Neuronal stem cell (in vitro differentiated cells): ENCODE data around the gene CUBN.

Experiments
- DNase-seq: peaks from one replicate; pipeline ENCODE4 v3.0.0-alpha.2; 2013; ENCODE audit warnings: low spot score
- H2AFZ ChIP-seq: one replicate; pipeline ENCODE4 v1.6.1; 2013; ENCODE audit warnings: mild to moderate bottlenecking, low read length, inconsistent platforms
- H2AK5ac ChIP-seq: 2 replicates; pipeline ENCODE4 v1.6.1; 2013; ENCODE audit warnings: low read depth, mild to moderate bottlenecking, inconsistent platforms, low read length, moderate library complexity, mixed read lengths
- H2BK120ac ChIP-seq: 2 replicates; pipeline ENCODE4 v1.6.1; 2013; ENCODE audit warnings: low read depth, mild to moderate bottlenecking, inconsistent platforms, low read length, moderate library complexity, mixed read lengths
- H2BK12ac ChIP-seq: one replicate; pipeline ENCODE4 v1.6.1; 2013; ENCODE audit warnings: low read length, inconsistent platforms
- H2BK15ac ChIP-seq: 2 replicates; pipeline ENCODE4 v1.6.1; 2013; ENCODE audit warnings: mild to moderate bottlenecking, low read length, inconsistent platforms, mixed read lengths
- H2BK5ac ChIP-seq: one replicate; pipeline ENCODE4 v1.6.1; 2013; ENCODE audit warnings: inconsistent platforms, mild to moderate bottlenecking, low read length, moderate library complexity
- H3K14ac ChIP-seq: one replicate; pipeline ENCODE4 v1.6.1; 2013; ENCODE audit warnings: low read length, inconsistent platforms
- H3K18ac ChIP-seq: 2 replicates; pipeline ENCODE4 v1.6.1; 2013; ENCODE audit warnings: low read length, inconsistent platforms
- H3K23ac ChIP-seq: 2 replicates; pipeline ENCODE4 v1.6.1; 2013; ENCODE audit warnings: low read depth, mild to moderate bottlenecking, mixed read lengths, low read length, inconsistent platforms; ENCODE audit not compliant: poor library complexity
- H3K27ac ChIP-seq: replicated peaks from 3 replicates; pipeline ENCODE4 v1.5.1; 2013; ENCODE audit warnings: low read length, inconsistent platforms
- H3K27me3 ChIP-seq, 3 experiments: 2 replicates each; pipeline ENCODE4 v1.6.1; 2013; ENCODE audit warnings: low read length in 3 of 3, mild to moderate bottlenecking in 2 of 3, inconsistent platforms in 1 of 3, low read depth in 1 of 3, mixed read lengths in 1 of 3, moderate library complexity in 1 of 3; ENCODE audit not compliant: control insufficient read depth in 3 of 3, insufficient read depth in 3 of 3
- H3K36me3 ChIP-seq, 2 donors: replicated peaks in 1 of 2; 2 replicates each; pipeline ENCODE4 v1.6.1; 2013; ENCODE audit warnings: low read length in 2 of 2; ENCODE audit not compliant: control insufficient read depth in 2 of 2, insufficient read depth in 2 of 2
- H3K4ac ChIP-seq: 2 replicates; pipeline ENCODE4 v1.6.1; 2013; ENCODE audit warnings: inconsistent platforms, mild to moderate bottlenecking, low read length, moderate library complexity
- H3K4me1 ChIP-seq, 2 donors: 1 replicate in 1 of 2; 2 replicates in 1 of 2; pipeline ENCODE4 v1.6.1; 2013; ENCODE audit warnings: low read length in 2 of 2, low read depth in 1 of 2; ENCODE audit not compliant: control insufficient read depth in 2 of 2, insufficient read depth in 1 of 2
- H3K4me2 ChIP-seq: one replicate; pipeline ENCODE4 v1.6.1; 2013; ENCODE audit warnings: mild to moderate bottlenecking, low read length, inconsistent platforms; ENCODE audit not compliant: insufficient read depth, poor library complexity, severe bottlenecking
- H3K4me3 ChIP-seq, 2 donors: 2 replicates each; pipeline ENCODE4 v1.5.1; 2013; ENCODE audit warnings: low read length in 2 of 2, mild to moderate bottlenecking in 2 of 2, inconsistent platforms in 1 of 2, moderate library complexity in 1 of 2
- H3K79me1 ChIP-seq: one replicate; pipeline ENCODE4 v1.6.1; 2013; ENCODE audit warnings: low read depth, mild to moderate bottlenecking, inconsistent platforms, low read length, moderate library complexity
- H3K9ac ChIP-seq: one replicate; pipeline ENCODE4 v1.6.1; 2013; ENCODE audit warnings: mild to moderate bottlenecking, low read depth, low read length, inconsistent platforms; ENCODE audit not compliant: poor library complexity
- H3K9me3 ChIP-seq, 2 donors: replicated peaks in 1 of 2; 2 replicates each; pipeline versions ENCODE3 to v1.6.1; 2013; ENCODE audit warnings: low read length in 2 of 2, mild to moderate bottlenecking in 2 of 2, inconsistent platforms in 1 of 2, low read depth in 1 of 2, mixed read lengths in 1 of 2, moderate library complexity in 1 of 2; ENCODE audit not compliant: control insufficient read depth in 2 of 2, insufficient read depth in 1 of 2
- H4K8ac ChIP-seq: one replicate; pipeline ENCODE4 v1.6.1; 2013; ENCODE audit warnings: low read depth, mild to moderate bottlenecking, inconsistent platforms, low read length, moderate library complexity
- H4K91ac ChIP-seq: one replicate; pipeline ENCODE4 v1.6.1; 2013; ENCODE audit warnings: low read length, low read depth, mild to moderate bottlenecking, inconsistent platforms; ENCODE audit not compliant: poor library complexity
- WGBS, 2 donors: extraction: QIAGEN DNeasy Blood & Tissue Kit; methylation state at CpG; one replicate each; pipeline ENCODE4 v1.1.7; 2013; ENCODE audit warnings: missing lambda C conversion rate in 2 of 2, mixed read lengths in 1 of 2; ENCODE audit not compliant: insufficient read length in 2 of 2, insufficient replicate concordance in 1 of 2; ENCODE audit errors: extremely low coverage in 2 of 2; 5-methylcytosine and 5-hydroxymethylcytosine counted together

Gene CUBN

DNA sequence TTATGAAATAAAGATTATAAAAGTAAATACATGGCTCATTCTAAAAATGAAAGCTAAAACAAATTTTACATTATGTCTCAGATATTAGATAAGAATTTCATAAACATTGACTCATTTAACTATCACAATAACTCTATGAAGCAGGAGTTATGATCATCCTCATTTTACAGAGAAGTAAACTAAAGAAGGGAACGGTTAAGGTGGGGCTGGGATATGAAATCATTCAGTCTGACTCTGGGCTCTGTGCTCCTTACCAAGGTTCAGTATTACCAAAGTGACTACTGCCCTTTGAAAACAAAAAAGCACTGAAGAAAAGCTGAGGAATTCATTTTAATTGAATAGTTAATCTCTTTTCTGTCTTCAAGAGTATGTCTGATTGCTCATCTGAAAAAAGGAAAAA, 22.1 kb upstream of the CUBN start:
- DNase-seq = no peak
- H3K9me3 ChIP-seq = no peaks in the 10 kb centered on the region
- no peak overlapping the region for H2AFZ ChIP-seq
- H2BK12ac ChIP-seq = no peak overlapping the region
- H3K4me1 ChIP-seq = peaks cover 0 to 11% of the 10 kb centered on the region in 2 donors
- H3K27ac ChIP-seq = no peak overlapping the region
- H3K9ac ChIP-seq = no peak overlapping the region
- H2BK5ac ChIP-seq = no peak overlapping the region
- H3K23ac ChIP-seq = no peak overlapping the region
- H3K4me2 ChIP-seq = no peak overlapping the region
- no peak overlapping the region for H4K91ac ChIP-seq
- no peak overlapping the region for H3K14ac ChIP-seq
- peaks cover 0 to 34% of the 10 kb centered on the region in 2 donors for H3K36me3 ChIP-seq
- H4K8ac ChIP-seq = no peak overlapping the region
- no CpG with 5 or more reads among the region's 1 CpG for WGBS, 2 donors
- no peak overlapping the region for H2AK5ac ChIP-seq
- H3K18ac ChIP-seq = no peak overlapping the region
- no peaks in the 10 kb centered on the region for H3K79me1 ChIP-seq
- H2BK120ac ChIP-seq = no peak overlapping the region
- H2BK15ac ChIP-seq = no peak overlapping the region
- H3K4me3 ChIP-seq = no peak overlapping the region
- H3K4ac ChIP-seq = no peak overlapping the region
- no peaks in the 10 kb centered on the region for H3K27me3 ChIP-seq

DNA sequence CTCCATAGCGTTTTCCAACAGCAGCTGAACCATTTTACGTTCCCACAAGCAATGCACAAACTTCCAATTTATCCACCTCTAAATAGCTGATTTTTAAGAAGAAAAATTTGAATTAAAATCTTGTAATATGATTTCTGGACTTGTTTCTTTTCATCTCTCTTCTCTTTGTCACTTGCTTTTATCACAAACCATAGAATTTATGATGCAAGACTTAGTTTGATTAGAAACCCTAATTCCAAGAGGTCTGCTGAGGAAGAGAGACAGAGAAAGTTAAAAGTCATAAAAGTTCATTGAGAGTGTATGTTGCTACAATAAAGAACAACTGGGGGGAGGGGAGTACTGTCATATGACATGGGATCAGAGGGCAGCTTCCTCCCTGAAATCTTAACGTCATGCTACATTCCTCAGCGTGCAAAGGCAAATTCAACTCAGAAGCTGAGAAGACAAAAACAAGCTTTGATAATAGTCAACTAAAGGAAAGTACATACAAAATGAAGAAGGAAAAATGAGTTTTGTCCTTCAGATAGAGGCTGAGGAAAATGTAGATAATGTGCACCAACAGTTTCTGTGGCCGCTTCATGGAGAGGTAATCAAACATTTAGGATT, 18.4 kb upstream of the CUBN start:
- Histone ChIP-seq H3K27ac (no peak overlapping the region), H2AK5ac (no peak overlapping the region), H2BK12ac (no peak overlapping the region), H3K4me1 (peaks cover 0 to 11% of the 10 kb centered on the region in 2 donors), H2BK15ac (no peak overlapping the region), H3K23ac (no peak overlapping the region), H2BK120ac (no peak overlapping the region), H3K18ac (no peak overlapping the region), H3K79me1 (no peaks in the 10 kb centered on the region), H2AFZ (peak overlapping the region; percentile 50), H4K8ac (no peak overlapping the region), H3K36me3 (peaks cover 0 to 20% of the 10 kb centered on the region in 2 donors), H3K4me3 (no peak overlapping the region), H3K9me3 (no peaks in the 10 kb centered on the region), H3K9ac (no peak overlapping the region), H3K4ac (no peak overlapping the region), H2BK5ac (no peak overlapping the region), H3K14ac (no peak overlapping the region), H4K91ac (no peak overlapping the region), H3K27me3 (no peaks in the 10 kb centered on the region), H3K4me2 (no peak overlapping the region)
- WGBS, 2 donors = no CpG with 5 or more reads among the region's 5 CpGs
- DNase-seq = no peak

DNA sequence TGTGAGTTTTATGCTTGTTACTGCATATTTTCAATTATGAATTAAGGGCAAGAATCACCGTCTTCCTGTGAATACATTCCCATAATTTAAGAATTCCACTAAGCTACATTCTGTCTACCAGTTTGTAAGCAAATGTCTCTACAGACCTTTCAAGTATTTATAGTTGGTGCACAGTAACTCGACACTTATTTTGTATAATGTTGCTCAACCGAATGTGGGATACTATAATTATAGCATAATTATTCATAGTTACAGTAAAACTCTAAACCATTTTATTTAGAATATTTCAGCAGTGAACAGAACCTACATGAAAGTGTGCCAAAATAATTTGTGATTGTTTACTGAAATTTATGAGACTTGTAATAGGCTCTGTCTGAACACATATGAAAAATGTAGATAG, 17.3 kb upstream of the CUBN start:
- Histone ChIP-seq H4K91ac (no peak overlapping the region), H3K36me3 (peaks cover 0 to 13% of the 10 kb centered on the region in 2 donors), H3K27me3 (no peaks in the 10 kb centered on the region), H2BK12ac (no peak overlapping the region), H3K9ac (no peak overlapping the region), H2BK5ac (no peak overlapping the region), H3K4me1 (peaks cover 0 to 11% of the 10 kb centered on the region in 2 donors), H3K4me2 (no peak overlapping the region), H3K14ac (no peak overlapping the region), H3K27ac (no peak overlapping the region), H3K9me3 (peaks cover 0 to 3% of the 10 kb centered on the region in 2 donors), H3K79me1 (no peaks in the 10 kb centered on the region), H2AFZ (no peak overlapping the region), H2BK15ac (no peak overlapping the region), H2BK120ac (no peak overlapping the region), H3K4me3 (no peak overlapping the region), H3K4ac (no peak overlapping the region), H4K8ac (no peak overlapping the region), H3K18ac (no peak overlapping the region), H3K23ac (no peak overlapping the region), H2AK5ac (no peak overlapping the region)
- no CpG with 5 or more reads among the region's 3 CpGs for WGBS, 2 donors
- DNase-seq = no peak

DNA sequence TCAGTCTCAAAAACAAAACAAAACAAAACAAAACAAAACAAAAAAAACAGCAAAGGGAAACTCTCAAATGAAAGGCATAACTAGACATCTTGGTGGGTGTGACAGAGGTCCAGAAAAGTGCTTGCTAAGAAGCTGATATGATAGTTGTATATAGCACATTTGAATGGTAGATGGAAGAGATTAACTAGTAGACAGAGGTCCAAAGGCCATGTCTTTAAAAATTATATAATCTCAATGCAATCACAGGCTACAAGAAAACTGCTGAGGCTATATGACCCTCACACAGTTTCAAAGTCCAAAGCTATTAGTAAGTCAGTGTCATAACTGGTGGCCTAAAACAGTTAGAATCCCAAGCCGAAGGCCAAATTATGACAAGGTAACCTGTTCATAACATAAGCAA, 15.6 kb upstream of the CUBN start:
- no CpG with 5 or more reads among the region's 1 CpG for WGBS, 2 donors
- Histone ChIP-seq H4K91ac (no peak overlapping the region), H3K18ac (no peak overlapping the region), H2BK5ac (no peak overlapping the region), H3K36me3 (peaks cover 0 to 11% of the 10 kb centered on the region in 2 donors), H3K4ac (no peak overlapping the region), H3K4me3 (no peak overlapping the region), H3K27ac (no peak overlapping the region), H2BK12ac (no peak overlapping the region), H3K79me1 (no peaks in the 10 kb centered on the region), H4K8ac (no peak overlapping the region), H3K14ac (no peak overlapping the region), H3K4me1 (peaks cover 0 to 11% of the 10 kb centered on the region in 2 donors), H3K27me3 (no peaks in the 10 kb centered on the region), H3K9ac (no peak overlapping the region), H3K9me3 (peaks cover 0 to 4% of the 10 kb centered on the region in 2 donors), H2BK15ac (no peak overlapping the region), H3K23ac (no peak overlapping the region), H2BK120ac (no peak overlapping the region), H2AK5ac (no peak overlapping the region), H2AFZ (no peak overlapping the region), H3K4me2 (no peak overlapping the region)
- no peak for DNase-seq
